Thoracic aorta (tissue), 2 donors: ENCODE measurements around the gene HLA-G. TPM values are rescaled to one million over a fixed set of nuclear protein-coding genes. Genes with fewer than 3 reads are reported as not detected.

ENCODE experiments used
- ATAC-seq: fragments of 150-250 bp; one replicate; pipeline ENCODE4 v1.8.0; 2017; ENCODE audit warnings: low read depth; ENCODE audit not compliant: insufficient number of reproducible peaks, low FRiP score
- DNase-seq: peaks from one replicate; pipeline ENCODE4 v3.0.0-alpha.2; 2020; ENCODE audit warnings: low spot score
- H3K27ac ChIP-seq, 2 donors: fragments of 200-600 bp; sonication (generic); 1 replicate in 1 of 2; 2 replicates in 1 of 2; pipeline ENCODE4 v1.5.1; 2016; ENCODE audit warnings: mild to moderate bottlenecking in 2 of 2, moderate library complexity in 2 of 2
- H3K27me3 ChIP-seq: fragments of 200-600 bp; sonication (generic); replicated peaks from 2 replicates; pipeline ENCODE4 v1.6.0; 2016; ENCODE audit warnings: mild to moderate bottlenecking; ENCODE audit not compliant: insufficient read depth
- H3K36me3 ChIP-seq: fragments of 200-600 bp; sonication (generic); one replicate; pipeline ENCODE4 v1.5.1; 2016
- H3K4me1 ChIP-seq, 2 donors: fragments of 200-600 bp; sonication (generic); 1 replicate in 1 of 2; 2 replicates in 1 of 2; pipeline versions ENCODE4 v1.5.1 to v1.6.0; 2016; ENCODE audit warnings: low read depth in 2 of 2, mild to moderate bottlenecking in 1 of 2; ENCODE audit not compliant: control insufficient read depth in 1 of 2
- H3K4me3 ChIP-seq: fragments of 200-600 bp; sonication (generic); 2 replicates; pipeline ENCODE4 v1.5.1; 2016; ENCODE audit warnings: mild to moderate bottlenecking
- H3K9me3 ChIP-seq: fragments of 200-600 bp; sonication (generic); 2 replicates; pipeline ENCODE4 v1.5.1; 2016
- CTCF ChIP-seq: fragments of 200-600 bp; sonication (generic); IDR thresholded peaks from one replicate; pipeline ENCODE4 v1.5.1; 2019; ENCODE audit warnings: antibody characterized with exemption
- total RNA-seq, 2 donors: library from RNA; depleted of rRNA; stranded (reverse); fragments of >200 nt; gene quantifications; one replicate each; pipeline versions ENCODE4 v1.1.0 to v1.2.3, GENCODE V29; 2016

Gene HLA-G
- total RNA-seq, 2 donors from 2014 or later: 0.85 TPM; not detected in 1

- ATAC-seq: no peak
- H3K9me3 ChIP-seq: no peaks in the 10 kb centered on the region
- H3K27ac ChIP-seq: no peak overlapping the region
- no peaks in the 10 kb centered on the region for H3K36me3 ChIP-seq
- H3K4me3 ChIP-seq: no peak overlapping the region
- H3K27me3 ChIP-seq: no peaks in the 10 kb centered on the region
- TF ChIP-seq CTCF: no peak
- no peaks in the 10 kb centered on the region for H3K4me1 ChIP-seq
- DNase-seq: no peak
These were observed 34.1 kb downstream of the HLA-G start for GRCh38 chr6:29861521-29862255.

- H3K4me1 ChIP-seq: no peaks in the 10 kb centered on the region
- no peak overlapping the region for H3K4me3 ChIP-seq
- TF ChIP-seq CTCF: no peak
- H3K27ac ChIP-seq: no peak overlapping the region
- H3K27me3 ChIP-seq: no peaks in the 10 kb centered on the region
- no peaks in the 10 kb centered on the region for H3K9me3 ChIP-seq
- DNase-seq (no peak), ATAC-seq (no peak)
- H3K36me3 ChIP-seq: no peaks in the 10 kb centered on the region
These were observed 36.6 kb downstream of the HLA-G start for GRCh38 chr6:29864037-29864810.

GRCh38 chr6:29865631-29866030 is 38.0 kb downstream of the HLA-G start:
- DNase-seq (no peak), ATAC-seq (no peak)
- Histone ChIP-seq H3K36me3 (no peaks in the 10 kb centered on the region), H3K4me3 (no peak overlapping the region), H3K9me3 (no peaks in the 10 kb centered on the region), H3K27ac (no peak overlapping the region), H3K27me3 (no peaks in the 10 kb centered on the region), H3K4me1 (no peaks in the 10 kb centered on the region)
- no peak for TF ChIP-seq CTCF

GRCh38 chr6:29870104-29870503 is 42.5 kb downstream of the HLA-G start:
- no peak for ATAC-seq
- no peak overlapping the region for H3K27ac ChIP-seq
- no peak for DNase-seq
- no peaks in the 10 kb centered on the region for H3K27me3 ChIP-seq
- TF ChIP-seq CTCF: no peak
- H3K4me3 ChIP-seq: no peak overlapping the region
- H3K9me3 ChIP-seq: no peaks in the 10 kb centered on the region
- no peaks in the 10 kb centered on the region for H3K36me3 ChIP-seq
- no peaks in the 10 kb centered on the region for H3K4me1 ChIP-seq

- TF ChIP-seq CTCF: no peak
- Histone ChIP-seq H3K27me3 (no peaks in the 10 kb centered on the region), H3K27ac (no peak overlapping the region), H3K4me3 (no peak overlapping the region), H3K9me3 (no peaks in the 10 kb centered on the region), H3K36me3 (no peaks in the 10 kb centered on the region), H3K4me1 (no peaks in the 10 kb centered on the region)
- DNase-seq (no peak), ATAC-seq (no peak)
These were observed 45.2 kb downstream of the HLA-G start for GRCh38 chr6:29872791-29873190.
